H9 (cell line): ENCODE data around the gene HERC6. TPM values are rescaled to one million over a fixed set of nuclear protein-coding genes. Genes with fewer than 3 reads are reported as not detected.

Experiments
- DNase-seq: peaks from one replicate; pipeline ENCODE4 v3.0.0-alpha.2; 2017
- H2AFZ ChIP-seq: one replicate; pipeline ENCODE4 v1.6.1; 2013; ENCODE audit warnings: mild to moderate bottlenecking, low read length, control low read depth, moderate library complexity
- H2AK5ac ChIP-seq: 2 replicates; pipeline ENCODE4 v1.6.1; 2013; ENCODE audit warnings: low read length, control low read depth, mixed read lengths; ENCODE audit not compliant: insufficient read length
- H2BK120ac ChIP-seq: one replicate; pipeline ENCODE4 v1.6.1; 2013; ENCODE audit warnings: low read depth, mild to moderate bottlenecking, low read length, control low read depth, inconsistent platforms; ENCODE audit not compliant: poor library complexity, severe bottlenecking
- H2BK12ac ChIP-seq: 2 replicates; pipeline ENCODE4 v1.6.1; 2013; ENCODE audit warnings: low read length, control low read depth, mixed read lengths, low read depth; ENCODE audit not compliant: insufficient read length
- H2BK15ac ChIP-seq: 2 replicates; pipeline ENCODE4 v1.6.1; 2013; ENCODE audit warnings: low read depth, low read length, control low read depth
- H2BK20ac ChIP-seq: one replicate; pipeline ENCODE4 v1.6.1; 2013; ENCODE audit warnings: low read depth, mild to moderate bottlenecking, low read length, control low read depth, inconsistent platforms; ENCODE audit not compliant: poor library complexity, severe bottlenecking
- H2BK5ac ChIP-seq: 2 replicates; pipeline ENCODE4 v1.6.1; 2013; ENCODE audit warnings: low read length, control low read depth, mixed read lengths; ENCODE audit not compliant: insufficient read length
- H3K14ac ChIP-seq: 2 replicates; pipeline ENCODE4 v1.6.1; 2013; ENCODE audit warnings: low read length, control low read depth; ENCODE audit not compliant: insufficient read depth
- H3K18ac ChIP-seq: 2 replicates; pipeline ENCODE4 v1.6.1; 2013; ENCODE audit warnings: low read depth, mild to moderate bottlenecking, mixed read lengths, low read length, control low read depth; ENCODE audit not compliant: insufficient read length
- H3K23ac ChIP-seq: 2 replicates; pipeline ENCODE4 v1.6.1; 2013; ENCODE audit warnings: low read length, control low read depth, mixed read lengths, low read depth; ENCODE audit not compliant: insufficient read length
- H3K23me2 ChIP-seq: 2 replicates; pipeline ENCODE4 v1.6.1; 2013; ENCODE audit warnings: low read depth, mild to moderate bottlenecking, mixed read lengths, low read length, control low read depth; ENCODE audit not compliant: insufficient read length, poor library complexity, severe bottlenecking
- H3K27ac ChIP-seq: 2 replicates; pipeline ENCODE4 v1.5.1; 2013; ENCODE audit warnings: low read length, control low read depth, mixed read lengths, low read depth; ENCODE audit not compliant: insufficient read length
- H3K27me3 ChIP-seq: 2 replicates; pipeline ENCODE4 v1.6.1; 2013; ENCODE audit warnings: low read length, control low read depth, inconsistent platforms; ENCODE audit not compliant: insufficient read depth
- H3K4ac ChIP-seq: 2 replicates; pipeline ENCODE4 v1.6.1; 2013; ENCODE audit warnings: low read depth, mild to moderate bottlenecking, control low read depth, inconsistent platforms, low read length, moderate library complexity
- H3K4me1 ChIP-seq: 2 replicates; pipeline ENCODE4 v1.6.1; 2013; ENCODE audit warnings: low read length, control low read depth, inconsistent platforms; ENCODE audit not compliant: insufficient read depth
- H3K4me2 ChIP-seq: 2 replicates; pipeline ENCODE4 v1.6.1; 2013; ENCODE audit warnings: low read length, control low read depth, mixed read lengths; ENCODE audit not compliant: insufficient read length, insufficient read depth
- H3K56ac ChIP-seq: 2 replicates; pipeline ENCODE4 v1.6.1; 2013; ENCODE audit warnings: low read depth, mild to moderate bottlenecking, mixed read lengths, low read length, control low read depth; ENCODE audit not compliant: insufficient read length
- H3K79me1 ChIP-seq: 2 replicates; pipeline ENCODE4 v1.6.1; 2013; ENCODE audit warnings: low read depth, mild to moderate bottlenecking, moderate library complexity, low read length, control low read depth, inconsistent platforms; ENCODE audit not compliant: insufficient read depth, poor library complexity, severe bottlenecking
- H3K79me2 ChIP-seq: 2 replicates; pipeline ENCODE4 v1.6.1; 2013; ENCODE audit warnings: low read length, control low read depth, inconsistent platforms; ENCODE audit not compliant: insufficient read depth
- H3K9ac ChIP-seq: 2 replicates; pipeline ENCODE4 v1.6.1; 2013; ENCODE audit warnings: low read length, control low read depth, mixed read lengths; ENCODE audit not compliant: insufficient read length; ENCODE audit errors: extremely low read depth
- H3K9me3 ChIP-seq: one replicate; pipeline ENCODE4 v1.6.1; 2013; ENCODE audit warnings: low read depth, low read length, inconsistent platforms; ENCODE audit not compliant: control insufficient read depth
- H3T11ph ChIP-seq: one replicate; pipeline ENCODE4 v1.6.1; 2013; ENCODE audit warnings: mild to moderate bottlenecking, low read length, control low read depth, inconsistent platforms
- H4K20me1 ChIP-seq: one replicate; pipeline ENCODE4 v1.6.1; 2013; ENCODE audit not compliant: control insufficient read depth, insufficient read length, insufficient read depth
- H4K5ac ChIP-seq: 2 replicates; pipeline ENCODE4 v1.6.1; 2013; ENCODE audit warnings: low read depth, mild to moderate bottlenecking, mixed read lengths, low read length, control low read depth; ENCODE audit not compliant: insufficient read length
- H4K8ac ChIP-seq: replicated peaks from 2 replicates; pipeline ENCODE4 v1.6.1; 2013; ENCODE audit warnings: low read length, control low read depth, mixed read lengths, low read depth; ENCODE audit not compliant: insufficient read length
- H4K91ac ChIP-seq: 2 replicates; pipeline ENCODE4 v1.6.1; 2013; ENCODE audit warnings: low read depth, mild to moderate bottlenecking, moderate library complexity, mixed read lengths, low read length, control low read depth; ENCODE audit not compliant: insufficient read length
- H3K27ac Mint-ChIP-seq, 3 experiments: 2 replicates in 2 of 3; 3 replicates in 1 of 3; pipeline ENCODE4 v1.8.0; 2020 to 2021; ENCODE audit warnings: mixed read lengths in 3 of 3, mild to moderate bottlenecking in 1 of 3, moderate library complexity in 1 of 3
- H3K27me3 Mint-ChIP-seq: 2 replicates; pipeline ENCODE4 v1.8.0; 2021; ENCODE audit warnings: low read depth, mild to moderate bottlenecking, moderate library complexity, mixed read lengths
- H3K36me3 Mint-ChIP-seq, 3 experiments: 2 replicates in 2 of 3; 3 replicates in 1 of 3; pipeline ENCODE4 v1.8.0; 2020 to 2021; ENCODE audit warnings: low read depth in 3 of 3, mixed read lengths in 3 of 3; ENCODE audit not compliant: insufficient read depth in 1 of 3
- H3K4me1 Mint-ChIP-seq, 2 experiments: 2 replicates each; pipeline ENCODE4 v1.8.0; 2020; ENCODE audit warnings: mixed read lengths in 2 of 2
- H3K4me3 Mint-ChIP-seq, 2 experiments: 2 replicates in 1 of 2; 3 replicates in 1 of 2; pipeline ENCODE4 v1.8.0; 2020 to 2021; ENCODE audit warnings: mild to moderate bottlenecking in 2 of 2, mixed read lengths in 2 of 2, moderate library complexity in 1 of 2
- H3K9me3 Mint-ChIP-seq, 2 experiments: 2 replicates in 1 of 2; 3 replicates in 1 of 2; pipeline ENCODE4 v1.8.0; 2020; ENCODE audit warnings: mild to moderate bottlenecking in 2 of 2, mixed read lengths in 2 of 2, moderate library complexity in 1 of 2
- WGBS: extraction: QIAGEN DNeasy Blood & Tissue Kit; methylation state at CpG from one replicate; pipeline ENCODE4 v1.1.7; 2013; ENCODE audit warnings: missing lambda C conversion rate, low lambda C conversion rate, mixed read lengths; ENCODE audit not compliant: insufficient read length; ENCODE audit errors: extremely low coverage; 5-methylcytosine and 5-hydroxymethylcytosine counted together
- total RNA-seq: library from RNA; stranded (reverse); gene quantifications from 2 replicates; pipeline ENCODE4 v1.2.1, GENCODE V29; 2021
- TF ChIP-seq, protein P1 (sequence below): fragments of 200-600 bp; sonication (generic); conservative IDR thresholded peaks from 3 replicates; pipeline ENCODE4 v1.8.0; 2021; ENCODE audit warnings: antibody characterized with exemption, mild to moderate bottlenecking

HERC6 gene
- total RNA-seq, 1 experiment from 2014 or later = 8.2 TPM

DNA sequence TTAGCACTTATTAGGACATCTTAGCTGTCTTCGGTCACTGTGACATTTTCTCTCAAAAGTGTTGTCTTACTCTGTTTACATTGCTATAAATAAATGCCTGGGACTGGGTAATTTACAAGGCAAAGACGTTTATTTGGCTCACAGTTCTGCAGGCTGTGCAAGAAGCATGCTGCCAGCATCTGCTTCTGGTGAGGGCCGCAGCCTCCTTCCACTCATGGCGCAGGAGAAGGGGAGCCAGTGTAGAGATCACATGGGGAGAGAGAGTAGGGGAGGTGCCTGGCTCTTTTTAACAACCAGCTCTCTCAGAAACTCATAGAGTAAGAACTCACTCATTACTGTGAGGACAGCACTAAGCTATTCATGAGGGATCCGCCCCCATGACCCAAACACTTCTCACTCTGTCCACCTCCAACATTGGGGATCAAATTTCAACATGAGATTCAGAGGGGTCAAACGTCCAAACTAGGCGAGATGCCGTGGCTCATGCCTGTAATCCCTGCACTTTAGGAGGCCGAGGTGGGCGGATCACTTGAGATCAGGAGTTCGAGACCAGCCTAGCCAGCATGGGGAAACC is 43.5 kb upstream of the HERC6 start:
- H3K27ac ChIP-seq = no peak overlapping the region
- H3K4me2 ChIP-seq = no peak overlapping the region
- no peak overlapping the region for H3K4ac ChIP-seq
- no peak overlapping the region for H2BK5ac ChIP-seq
- H4K91ac ChIP-seq = no peak overlapping the region
- H3K36me3 Mint-ChIP-seq = no peaks in the 10 kb centered on the region
- H3K56ac ChIP-seq = no peak overlapping the region
- H3K79me1 ChIP-seq = no peaks in the 10 kb centered on the region
- no peak overlapping the region for H4K8ac ChIP-seq
- no peak overlapping the region for H3T11ph ChIP-seq
- no peak overlapping the region for H2AK5ac ChIP-seq
- H3K4me1 Mint-ChIP-seq = peaks cover 7 to 8% of the 10 kb centered on the region in 2 experiments
- H3K79me2 ChIP-seq = no peaks in the 10 kb centered on the region
- no peaks in the 10 kb centered on the region for H3K27me3 Mint-ChIP-seq
- no peak overlapping the region for H3K18ac ChIP-seq
- DNase-seq = peak; percentile 30
- no peak overlapping the region for H2AFZ ChIP-seq
- H3K27me3 ChIP-seq = no peaks in the 10 kb centered on the region
- no peak overlapping the region for H3K9ac ChIP-seq
- no peak overlapping the region for H2BK120ac ChIP-seq
- no peak overlapping the region; a peak in 1 of 7 replicates for H3K27ac Mint-ChIP-seq
- H3K23me2 ChIP-seq = no peaks in the 10 kb centered on the region
- H3K9me3 ChIP-seq = no peaks in the 10 kb centered on the region
- no peak overlapping the region for H3K14ac ChIP-seq
- no CpG with 5 or more reads among the region's 11 CpGs for WGBS
- no peak overlapping the region for H2BK12ac ChIP-seq
- no peak overlapping the region for H2BK20ac ChIP-seq
- H3K23ac ChIP-seq = no peak overlapping the region
- H4K5ac ChIP-seq = no peak overlapping the region
- no peaks in the 10 kb centered on the region; a peak in 1 of 5 replicates for H3K9me3 Mint-ChIP-seq
- no peak overlapping the region for H2BK15ac ChIP-seq
- TF ChIP-seq, protein P1, sequence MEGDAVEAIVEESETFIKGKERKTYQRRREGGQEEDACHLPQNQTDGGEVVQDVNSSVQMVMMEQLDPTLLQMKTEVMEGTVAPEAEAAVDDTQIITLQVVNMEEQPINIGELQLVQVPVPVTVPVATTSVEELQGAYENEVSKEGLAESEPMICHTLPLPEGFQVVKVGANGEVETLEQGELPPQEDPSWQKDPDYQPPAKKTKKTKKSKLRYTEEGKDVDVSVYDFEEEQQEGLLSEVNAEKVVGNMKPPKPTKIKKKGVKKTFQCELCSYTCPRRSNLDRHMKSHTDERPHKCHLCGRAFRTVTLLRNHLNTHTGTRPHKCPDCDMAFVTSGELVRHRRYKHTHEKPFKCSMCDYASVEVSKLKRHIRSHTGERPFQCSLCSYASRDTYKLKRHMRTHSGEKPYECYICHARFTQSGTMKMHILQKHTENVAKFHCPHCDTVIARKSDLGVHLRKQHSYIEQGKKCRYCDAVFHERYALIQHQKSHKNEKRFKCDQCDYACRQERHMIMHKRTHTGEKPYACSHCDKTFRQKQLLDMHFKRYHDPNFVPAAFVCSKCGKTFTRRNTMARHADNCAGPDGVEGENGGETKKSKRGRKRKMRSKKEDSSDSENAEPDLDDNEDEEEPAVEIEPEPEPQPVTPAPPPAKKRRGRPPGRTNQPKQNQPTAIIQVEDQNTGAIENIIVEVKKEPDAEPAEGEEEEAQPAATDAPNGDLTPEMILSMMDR = no peak
- H3K4me3 Mint-ChIP-seq = no peak overlapping the region
- H3K4me1 ChIP-seq = no peaks in the 10 kb centered on the region; the same call in 1 of the 2 replicates
- no peaks in the 10 kb centered on the region for H4K20me1 ChIP-seq
